Liver (tissue), 9 donors: ENCODE measurements around the gene TARM1. TPM values are rescaled to one million over a fixed set of nuclear protein-coding genes. Genes with fewer than 3 reads are reported as not detected.
A peak's percentile ranks its signal among the peaks of the same experiment; 100 is the strongest.
"Not testable (repeated sequence)": the region's sequence is repeated elsewhere in the genome, so short reads cannot be mapped to it uniquely, and the experiment has no call there.

Experiments
- DNase-seq: peaks from one replicate; pipeline ENCODE4 v3.0.0-alpha.2; 2017; ENCODE audit warnings: low spot score
- H3K27ac ChIP-seq, 2 donors: one replicate each; pipeline ENCODE4 v1.7.0; 2013; ENCODE audit warnings: inconsistent platforms in 2 of 2, low read length in 2 of 2, control low read depth in 1 of 2, low read depth in 1 of 2, mild to moderate bottlenecking in 1 of 2
- H3K27me3 ChIP-seq, 4 donors: one replicate each; pipeline versions ENCODE4 v1.6.1 to v1.7.0; 2013; ENCODE audit warnings: low read length in 3 of 4, inconsistent platforms in 1 of 4, mild to moderate bottlenecking in 1 of 4, moderate library complexity in 1 of 4; ENCODE audit not compliant: control insufficient read depth in 4 of 4, insufficient read depth in 4 of 4
- H3K36me3 ChIP-seq, 4 donors: one replicate each; pipeline versions ENCODE4 v1.6.1 to v1.7.0; 2013; ENCODE audit warnings: low read length in 3 of 4, mild to moderate bottlenecking in 3 of 4, low read depth in 1 of 4, moderate library complexity in 1 of 4; ENCODE audit not compliant: control insufficient read depth in 4 of 4, insufficient read depth in 3 of 4
- H3K4me1 ChIP-seq, 4 donors: one replicate each; pipeline versions ENCODE4 v1.6.1 to v1.7.0; 2013; ENCODE audit warnings: low read length in 3 of 4, mild to moderate bottlenecking in 3 of 4, moderate library complexity in 1 of 4; ENCODE audit not compliant: control insufficient read depth in 4 of 4, insufficient read depth in 4 of 4
- H3K4me3 ChIP-seq, 3 donors: one replicate each; pipeline versions ENCODE4 v1.6.1 to v1.7.0; 2013; ENCODE audit warnings: low read length in 3 of 3, control low read depth in 1 of 3, low read depth in 1 of 3, mild to moderate bottlenecking in 1 of 3
- H3K9ac ChIP-seq, 2 donors: one replicate each; pipeline ENCODE4 v1.7.0; 2013; ENCODE audit warnings: low read length in 2 of 2, mild to moderate bottlenecking in 2 of 2, moderate library complexity in 2 of 2, control low read depth in 1 of 2, low read depth in 1 of 2
- H3K9me3 ChIP-seq, 4 donors: one replicate each; pipeline versions ENCODE4 v1.6.1 to v1.7.0; 2013; ENCODE audit warnings: low read length in 3 of 4; ENCODE audit not compliant: control insufficient read depth in 4 of 4
- ATF3 ChIP-seq: IDR thresholded peaks from 2 replicates; pipeline ENCODE4 v1.6.1; 2016; ENCODE audit warnings: antibody characterized with exemption
- CTCF ChIP-seq: fragments of 150-350 bp; IDR thresholded peaks from 2 replicates; pipeline ENCODE4 v1.5.1; 2017; ENCODE audit warnings: improper control_type of control experiment, low read depth, low read length; ENCODE audit not compliant: missing input control
- EGR1 ChIP-seq, 2 donors: IDR thresholded peaks; 2 replicates each; pipeline ENCODE4 v1.6.1; 2016 to 2018; ENCODE audit warnings: antibody characterized with exemption in 2 of 2, low read depth in 2 of 2
- FOXA1 ChIP-seq: IDR thresholded peaks from 2 replicates; pipeline ENCODE4 v1.6.1; 2016; ENCODE audit warnings: antibody characterized with exemption
- FOXA2 ChIP-seq: IDR thresholded peaks from 2 replicates; pipeline ENCODE4 v1.6.1; 2016; ENCODE audit warnings: antibody characterized with exemption
- GABPA ChIP-seq, 2 donors: IDR thresholded peaks in 1 of 2; conservative IDR thresholded peaks in 1 of 2; 2 replicates each; pipeline ENCODE4 v1.6.1; 2016; ENCODE audit warnings: antibody characterized with exemption in 2 of 2, mild to moderate bottlenecking in 1 of 2, moderate library complexity in 1 of 2
- HNF4A ChIP-seq, 2 donors: conservative IDR thresholded peaks; 2 replicates each; pipeline ENCODE4 v1.6.1; 2016; ENCODE audit warnings: antibody characterized with exemption in 2 of 2, mild to moderate bottlenecking in 2 of 2
- JUND ChIP-seq, 2 donors: IDR thresholded peaks; 2 replicates each; pipeline ENCODE4 v1.6.1; 2016; ENCODE audit warnings: antibody characterized with exemption in 2 of 2
- MAX ChIP-seq: IDR thresholded peaks from 2 replicates; pipeline ENCODE4 v1.6.1; 2016; ENCODE audit warnings: antibody characterized with exemption
- NR2F2 ChIP-seq: IDR thresholded peaks from 2 replicates; pipeline ENCODE4 v1.6.1; 2016; ENCODE audit warnings: antibody characterized with exemption
- RAD21 ChIP-seq, 2 donors: IDR thresholded peaks; 2 replicates each; pipeline ENCODE4 v1.6.1; 2016; ENCODE audit warnings: antibody characterized with exemption in 2 of 2, mild to moderate bottlenecking in 2 of 2
- REST ChIP-seq: IDR thresholded peaks from 2 replicates; pipeline ENCODE4 v1.6.1; 2016; ENCODE audit warnings: antibody characterized with exemption, mild to moderate bottlenecking
- TAF1 ChIP-seq: conservative IDR thresholded peaks from 2 replicates; pipeline ENCODE4 v1.6.1; 2016; ENCODE audit warnings: antibody characterized with exemption, mild to moderate bottlenecking
- YY1 ChIP-seq: IDR thresholded peaks from 2 replicates; pipeline ENCODE4 v1.6.1; 2016; ENCODE audit warnings: antibody characterized with exemption, mild to moderate bottlenecking
- WGBS: extraction: QIAGEN DNeasy Blood & Tissue Kit; methylation state at CpG from one replicate; pipeline ENCODE4 v1.1.7; 2013; 5-methylcytosine and 5-hydroxymethylcytosine counted together
- polyA plus RNA-seq, 2 donors: library from polyadenylated mRNA; stranded (reverse) in 1 of 2; unstranded in 1 of 2; fragments of 200-250 nt in 1 of 2; fragments of >200 nt in 1 of 2; fragmentation: Nextera tagmentation in 1 of 2; extraction: Ambion mirVana in 1 of 2; gene quantifications; one replicate each; pipeline versions ENCODE4 v1.2.1 to v1.2.3, GENCODE V29; 2013 to 2015
- total RNA-seq, 2 donors: library from RNA; depleted of rRNA; stranded (reverse); fragments of >200 nt; gene quantifications; one replicate each; pipeline ENCODE4 v1.2.3, GENCODE V29; 2014
- donor health status: healthy.
- donor health status: healthy.
- donor health status: healthy.
- donor health status: healthy.
- donor health status: healthy.

TARM1 gene
- total and polyA plus RNA-seq, 4 donors: not detected

- Histone ChIP-seq H3K9ac (peak within 1 kb of the TSS in 1 of 2 donors; percentile 47), H3K9me3 (no peaks in the 10 kb centered on the region), H3K27me3 (no peaks in the 10 kb centered on the region), H3K36me3 (peaks cover 0 to under 1% (median under 1%) of the 10 kb centered on the region in 4 donors), H3K27ac (peak within 1 kb of the TSS in 1 of 2 donors; percentile 0), H3K4me3 (no peak within 1 kb of the TSS), H3K4me1 (peaks cover 5 to 24% (median 12%) of the 10 kb centered on the region in 4 donors)
- DNase-seq: no peak
- TF ChIP-seq HNF4A (conservative IDR thresholded peaks at IDR 0.05) (no peak), FOXA2 (no peak), RAD21 (IDR thresholded peaks at IDR 0.05) (no peak), REST (no peak), CTCF (no peak), NR2F2 (no peak), MAX (no peak), EGR1 (IDR thresholded peaks at IDR 0.05; ENCODE audit: low read depth in 2 of 2) (no peak), JUND (IDR thresholded peaks at IDR 0.05) (no peak), GABPA (IDR thresholded peaks at IDR 0.05 in 1 of 2, conservative IDR thresholded peaks at IDR 0.05 in 1 of 2) (no peak)
- whole genome bisulfite sequencing: 55% methylated on average over 5 of the region's 5 CpGs
Measured at GRCh38 chr19:54100561-54100960, 19.4 kb upstream of the TARM1 start, which contains the start of gene OSCAR. TSS of gene OSCAR (minus strand) at chr19:54100803. CDS start at chr19:54100792, 11 bp downstream.

- not testable (repeated sequence) for H3K9me3 ChIP-seq, H3K27me3 ChIP-seq, H3K36me3 ChIP-seq, DNase-seq, H3K4me3 ChIP-seq, H3K27ac ChIP-seq, H3K9ac ChIP-seq
- H3K4me1 ChIP-seq: peaks cover 5 to 21% (median 13%) of the 10 kb centered on the region in 4 donors
- 74% methylated on average over 9 of the region's 9 CpGs for WGBS
Measured at GRCh38 chr19:54099903-54100255, 18.7 kb upstream of the TARM1 start.

- Histone ChIP-seq H3K4me3 (no peak overlapping the region), H3K4me1 (peaks cover 5 to 17% (median 13%) of the 10 kb centered on the region in 4 donors), H3K27ac (no peak overlapping the region), H3K27me3 (peaks cover 0 to 4% (median 0%) of the 10 kb centered on the region in 4 donors), H3K36me3 (no peaks in the 10 kb centered on the region), H3K9me3 (no peaks in the 10 kb centered on the region), H3K9ac (no peak overlapping the region)
- 83% methylated on average over 12 of the region's 12 CpGs for WGBS
- no peak for DNase-seq
- TF ChIP-seq RAD21 (IDR thresholded peaks at IDR 0.05) (no peak), FOXA2 (no peak), ATF3 (no peak), CTCF (no peak), REST (no peak), YY1 (no peak), HNF4A (conservative IDR thresholded peaks at IDR 0.05) (no peak), FOXA1 (no peak), TAF1 (no peak)
Measured at GRCh38 chr19:54099190-54099902, 18.2 kb upstream of the TARM1 start.
